Adrenal gland (tissue), 5 donors: ENCODE data around the gene UVRAG.

Experiments
- POLR2A ChIP-seq, 2 donors: fragments of 450-650 bp; IDR thresholded peaks; one replicate each; pipeline ENCODE4 v1.6.1; 2017; ENCODE audit warnings: antibody characterized with exemption in 2 of 2, mild to moderate bottlenecking in 2 of 2, moderate library complexity in 1 of 2
- TF ChIP-seq, protein P1 (sequence below), 6 experiments: fragments of 450-650 bp in 4 of 6; fragments of 200-600 bp in 2 of 6; sonication (generic) in 1 of 6; IDR thresholded peaks; 1 replicate in 5 of 6; 2 replicates in 1 of 6; pipeline versions ENCODE4 v1.5.1 to v1.8.0; 2016 to 2021; ENCODE audit warnings: antibody characterized with exemption in 6 of 6, mild to moderate bottlenecking in 2 of 6, moderate library complexity in 1 of 6
- donor health status: DM: no; HTN: no; CAD: no.

DNA sequence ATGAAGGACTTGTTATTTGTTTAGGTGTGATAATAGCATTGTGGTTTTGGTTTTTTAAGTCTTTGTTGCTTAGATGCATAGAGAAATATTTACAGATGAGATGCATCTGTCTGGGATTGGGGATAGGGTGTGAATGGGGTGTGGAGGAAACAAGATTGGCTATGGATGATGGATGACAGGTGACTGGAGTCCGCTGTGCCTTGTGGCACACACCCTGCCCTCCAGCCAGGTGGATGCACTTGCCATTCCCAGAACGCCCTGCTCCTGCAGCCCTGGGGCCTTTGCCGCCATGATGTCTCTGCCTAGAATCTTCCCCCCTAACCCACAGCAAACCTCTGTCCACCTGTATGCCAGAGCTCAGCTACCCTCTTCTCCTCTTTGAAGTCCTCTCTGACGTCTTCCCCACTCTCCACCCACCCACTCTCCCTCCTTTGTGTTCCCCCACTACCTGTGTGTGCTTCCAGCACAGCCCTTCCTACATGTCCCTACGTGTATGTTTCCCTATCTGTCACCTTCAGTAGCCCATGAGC is 336.6 kb downstream of the UVRAG start:
- TF ChIP-seq, protein P1, sequence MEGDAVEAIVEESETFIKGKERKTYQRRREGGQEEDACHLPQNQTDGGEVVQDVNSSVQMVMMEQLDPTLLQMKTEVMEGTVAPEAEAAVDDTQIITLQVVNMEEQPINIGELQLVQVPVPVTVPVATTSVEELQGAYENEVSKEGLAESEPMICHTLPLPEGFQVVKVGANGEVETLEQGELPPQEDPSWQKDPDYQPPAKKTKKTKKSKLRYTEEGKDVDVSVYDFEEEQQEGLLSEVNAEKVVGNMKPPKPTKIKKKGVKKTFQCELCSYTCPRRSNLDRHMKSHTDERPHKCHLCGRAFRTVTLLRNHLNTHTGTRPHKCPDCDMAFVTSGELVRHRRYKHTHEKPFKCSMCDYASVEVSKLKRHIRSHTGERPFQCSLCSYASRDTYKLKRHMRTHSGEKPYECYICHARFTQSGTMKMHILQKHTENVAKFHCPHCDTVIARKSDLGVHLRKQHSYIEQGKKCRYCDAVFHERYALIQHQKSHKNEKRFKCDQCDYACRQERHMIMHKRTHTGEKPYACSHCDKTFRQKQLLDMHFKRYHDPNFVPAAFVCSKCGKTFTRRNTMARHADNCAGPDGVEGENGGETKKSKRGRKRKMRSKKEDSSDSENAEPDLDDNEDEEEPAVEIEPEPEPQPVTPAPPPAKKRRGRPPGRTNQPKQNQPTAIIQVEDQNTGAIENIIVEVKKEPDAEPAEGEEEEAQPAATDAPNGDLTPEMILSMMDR (IDR thresholded peaks at IDR 0.05), result no peak
- TF ChIP-seq POLR2A (IDR thresholded peaks at IDR 0.05), result no peak
